Tibial artery (tissue), 4 donors: ENCODE measurements around the gene NDUFV1.
A peak's percentile ranks its signal among the peaks of the same experiment; 100 is the strongest.
"Not testable (repeated sequence)": the region's sequence is repeated elsewhere in the genome, so short reads cannot be mapped to it uniquely, and the experiment has no call there.

Experiments used
- DNase-seq, 2 donors: peaks; one replicate each; pipeline ENCODE4 v3.0.0-alpha.2; 2019
- H3K27ac ChIP-seq, 2 donors: fragments of 200-600 bp; sonication (generic) in 1 of 2; 1 replicate in 1 of 2; 2 replicates in 1 of 2; pipeline ENCODE4 v1.5.1; 2018 to 2019; ENCODE audit warnings: mild to moderate bottlenecking in 1 of 2
- H3K27me3 ChIP-seq, 2 donors: fragments of 200-600 bp; sonication (generic) in 1 of 2; one replicate each; pipeline versions ENCODE4 v1.5.1 to v1.6.0; 2016 to 2019
- H3K36me3 ChIP-seq, 3 donors: fragments of 200-600 bp; sonication (generic) in 2 of 3; one replicate each; pipeline ENCODE4 v1.5.1; 2016 to 2019; ENCODE audit warnings: mild to moderate bottlenecking in 2 of 3
- H3K4me1 ChIP-seq, 4 donors: fragments of 200-600 bp; sonication (generic) in 2 of 4; 1 replicate in 3 of 4; 2 replicates in 1 of 4; pipeline ENCODE4 v1.5.1; 2016 to 2019
- H3K4me3 ChIP-seq, 2 donors: fragments of 200-600 bp; sonication (generic) in 1 of 2; 1 replicate in 1 of 2; 2 replicates in 1 of 2; pipeline ENCODE4 v1.5.1; 2018 to 2019; ENCODE audit warnings: mild to moderate bottlenecking in 2 of 2
- H3K9me3 ChIP-seq, 3 donors: fragments of 200-600 bp; sonication (generic) in 1 of 3; one replicate each; pipeline ENCODE4 v1.5.1; 2016 to 2019
- intact Hi-C: fragments of 100-400 bp; cut with DNase I; formaldehyde crosslinking; loops from one replicate; pipeline ENCODE4 v1.15.0; 2023; ENCODE audit warnings: low total_unique reads
- TF ChIP-seq, protein P1 (sequence below), 2 experiments: fragments of 200-600 bp in 1 of 2; fragments of 450-650 bp in 1 of 2; IDR thresholded peaks; one replicate each; pipeline ENCODE4 v1.5.1; 2017 to 2019; ENCODE audit warnings: antibody characterized with exemption in 2 of 2, mild to moderate bottlenecking in 1 of 2, moderate library complexity in 1 of 2

Gene NDUFV1

GRCh38 chr11:67614730-67615714 is 8.3 kb downstream of the NDUFV1 start:
- no peak for DNase-seq
- peak overlapping the region in 1 of 2 donors; percentile 52 for H3K4me3 ChIP-seq
- TF ChIP-seq, protein P1, sequence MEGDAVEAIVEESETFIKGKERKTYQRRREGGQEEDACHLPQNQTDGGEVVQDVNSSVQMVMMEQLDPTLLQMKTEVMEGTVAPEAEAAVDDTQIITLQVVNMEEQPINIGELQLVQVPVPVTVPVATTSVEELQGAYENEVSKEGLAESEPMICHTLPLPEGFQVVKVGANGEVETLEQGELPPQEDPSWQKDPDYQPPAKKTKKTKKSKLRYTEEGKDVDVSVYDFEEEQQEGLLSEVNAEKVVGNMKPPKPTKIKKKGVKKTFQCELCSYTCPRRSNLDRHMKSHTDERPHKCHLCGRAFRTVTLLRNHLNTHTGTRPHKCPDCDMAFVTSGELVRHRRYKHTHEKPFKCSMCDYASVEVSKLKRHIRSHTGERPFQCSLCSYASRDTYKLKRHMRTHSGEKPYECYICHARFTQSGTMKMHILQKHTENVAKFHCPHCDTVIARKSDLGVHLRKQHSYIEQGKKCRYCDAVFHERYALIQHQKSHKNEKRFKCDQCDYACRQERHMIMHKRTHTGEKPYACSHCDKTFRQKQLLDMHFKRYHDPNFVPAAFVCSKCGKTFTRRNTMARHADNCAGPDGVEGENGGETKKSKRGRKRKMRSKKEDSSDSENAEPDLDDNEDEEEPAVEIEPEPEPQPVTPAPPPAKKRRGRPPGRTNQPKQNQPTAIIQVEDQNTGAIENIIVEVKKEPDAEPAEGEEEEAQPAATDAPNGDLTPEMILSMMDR (IDR thresholded peaks at IDR 0.05): peak in 1 of 2 experiments; percentile 27
- peaks cover 0 to 20% (median 11%) of the 10 kb centered on the region in 4 donors for H3K4me1 ChIP-seq
- peaks cover 12 to 38% (median 30%) of the 10 kb centered on the region in 3 donors for H3K36me3 ChIP-seq
- intact Hi-C loops: loop anchor here (5.0 kb wide), 1 partner anchor 43 kb away; no protein-coding TSS in a partner anchor
- H3K27me3 ChIP-seq: peaks cover 0 to 23% of the 10 kb centered on the region in 2 donors
- no peaks in the 10 kb centered on the region for H3K9me3 ChIP-seq
- H3K27ac ChIP-seq: peak overlapping the region in 1 of 2 donors; percentile 54

- DNase-seq: no peak
Observed at GRCh38 chr11:67615728-67616430, 9.1 kb downstream of the NDUFV1 start.

GRCh38 chr11:67616431-67617242 is 9.9 kb downstream of the NDUFV1 start:
- peaks cover 0 to 20% (median 11%) of the 10 kb centered on the region in 4 donors for H3K4me1 ChIP-seq
- peaks cover 6 to 26% (median 13%) of the 10 kb centered on the region in 3 donors for H3K36me3 ChIP-seq
- no peak for DNase-seq
- intact Hi-C loops: no loop called here
- H3K4me3 ChIP-seq: no peak overlapping the region
- TF ChIP-seq, protein P1 (IDR thresholded peaks at IDR 0.05): no peak
- H3K27me3 ChIP-seq: peaks cover 0 to 23% of the 10 kb centered on the region in 2 donors
- H3K9me3 ChIP-seq: no peaks in the 10 kb centered on the region
- H3K27ac ChIP-seq: no peak overlapping the region

More at GRCh38 chr11:67615728-67616430, 9.1 kb downstream of the NDUFV1 start:
- Histone ChIP-seq H3K36me3 (peaks cover 8 to 34% (median 21%) of the 10 kb centered on the region in 3 donors), H3K4me1 (peaks cover 0 to 20% (median 11%) of the 10 kb centered on the region in 4 donors), H3K4me3 (no peak overlapping the region), H3K27ac (no peak overlapping the region), H3K27me3 (peaks cover 0 to 23% of the 10 kb centered on the region in 2 donors), H3K9me3 (no peaks in the 10 kb centered on the region)
- TF ChIP-seq, protein P1 (IDR thresholded peaks at IDR 0.05): no peak
- intact Hi-C loops: no loop called here

DNA sequence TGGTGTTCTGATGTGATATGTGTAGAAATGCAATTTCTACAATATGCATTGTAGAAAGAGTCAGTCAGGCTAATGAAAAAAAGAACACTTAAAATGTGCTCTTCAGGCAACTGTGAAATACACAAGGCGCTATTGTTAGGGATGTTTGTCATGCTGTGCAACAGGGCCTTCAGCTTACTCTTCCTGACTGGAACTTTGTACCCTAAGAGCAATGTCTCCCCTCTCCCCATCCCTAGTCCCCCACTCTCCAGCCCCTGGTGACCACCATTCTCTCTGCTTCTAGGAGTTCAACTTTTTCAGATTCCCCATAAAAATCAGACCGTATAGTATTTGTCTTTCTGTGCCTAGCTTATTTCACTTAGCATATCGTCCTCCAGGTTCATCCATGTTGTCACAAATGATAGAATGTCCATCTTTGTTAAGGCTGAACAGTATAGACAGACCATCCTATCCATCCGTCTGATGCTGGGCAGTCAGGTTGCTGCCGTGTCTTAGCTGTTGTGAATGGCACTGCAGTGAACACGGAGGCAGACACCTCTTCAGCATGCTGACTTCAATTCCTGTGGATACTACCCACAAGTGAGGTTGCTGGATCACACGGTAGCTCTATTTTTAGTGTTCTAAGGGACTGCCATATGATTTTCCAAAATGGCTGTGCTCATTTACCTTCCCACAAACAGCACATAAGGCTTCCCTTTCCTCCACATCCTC is 10.7 kb downstream of the NDUFV1 start:
- Histone ChIP-seq H3K36me3 (peaks cover 0 to 19% (median 6%) of the 10 kb centered on the region in 3 donors), H3K4me1 (peaks cover 0 to 20% (median 11%) of the 10 kb centered on the region in 4 donors), H3K4me3 (no peak overlapping the region), H3K27ac (no peak overlapping the region), H3K9me3 (no peaks in the 10 kb centered on the region), H3K27me3 (peaks cover 0 to 23% of the 10 kb centered on the region in 2 donors)
- no peak for DNase-seq
- TF ChIP-seq, protein P1 (IDR thresholded peaks at IDR 0.05): no peak
- intact Hi-C loops: no loop called here

DNA sequence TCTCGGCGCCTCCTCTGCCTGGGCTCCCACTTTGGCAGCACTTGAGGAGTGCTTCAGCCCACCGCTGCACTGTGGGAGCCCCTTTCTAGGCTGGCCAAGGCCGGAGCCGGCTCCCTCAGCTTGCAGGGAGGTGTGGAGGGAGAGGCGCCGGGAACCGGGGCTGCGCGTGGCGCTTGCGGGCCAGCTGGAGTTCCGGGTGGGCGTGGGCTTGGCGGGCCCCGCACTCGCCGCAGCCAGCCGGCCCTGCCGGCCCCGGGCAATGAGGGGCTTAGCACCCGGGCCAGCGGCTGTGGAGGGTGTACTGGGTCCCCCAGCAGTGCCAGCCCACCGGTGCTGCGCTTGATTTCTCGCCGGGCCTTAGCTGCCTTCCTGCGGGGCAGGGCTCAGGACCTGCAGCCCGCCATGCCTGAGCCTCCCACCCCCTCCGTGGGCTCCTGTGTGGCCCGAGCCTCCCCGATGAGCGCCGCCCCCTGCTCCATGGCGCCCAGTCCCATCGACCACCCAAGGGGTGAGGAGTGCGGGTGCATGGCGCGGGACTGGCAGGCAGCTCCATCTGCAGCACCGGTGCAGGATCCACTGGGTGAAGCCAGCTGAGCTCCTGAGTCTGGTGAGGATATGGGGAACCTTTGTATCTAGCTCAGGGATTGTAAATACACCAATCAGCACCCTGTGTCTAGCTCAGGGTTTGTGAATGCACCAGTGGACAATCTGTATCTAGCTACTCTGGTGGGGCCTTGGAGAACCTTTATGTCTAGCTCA is 12.3 kb downstream of the NDUFV1 start:
- intact Hi-C loops, DNase-seq, H3K36me3 ChIP-seq, H3K4me3 ChIP-seq, H3K9me3 ChIP-seq, H3K27ac ChIP-seq: not testable (repeated sequence)
- H3K4me1 ChIP-seq: peaks cover 0 to 13% (median 5%) of the 10 kb centered on the region in 4 donors
- peaks cover 0 to 23% of the 10 kb centered on the region in 2 donors for H3K27me3 ChIP-seq

DNA sequence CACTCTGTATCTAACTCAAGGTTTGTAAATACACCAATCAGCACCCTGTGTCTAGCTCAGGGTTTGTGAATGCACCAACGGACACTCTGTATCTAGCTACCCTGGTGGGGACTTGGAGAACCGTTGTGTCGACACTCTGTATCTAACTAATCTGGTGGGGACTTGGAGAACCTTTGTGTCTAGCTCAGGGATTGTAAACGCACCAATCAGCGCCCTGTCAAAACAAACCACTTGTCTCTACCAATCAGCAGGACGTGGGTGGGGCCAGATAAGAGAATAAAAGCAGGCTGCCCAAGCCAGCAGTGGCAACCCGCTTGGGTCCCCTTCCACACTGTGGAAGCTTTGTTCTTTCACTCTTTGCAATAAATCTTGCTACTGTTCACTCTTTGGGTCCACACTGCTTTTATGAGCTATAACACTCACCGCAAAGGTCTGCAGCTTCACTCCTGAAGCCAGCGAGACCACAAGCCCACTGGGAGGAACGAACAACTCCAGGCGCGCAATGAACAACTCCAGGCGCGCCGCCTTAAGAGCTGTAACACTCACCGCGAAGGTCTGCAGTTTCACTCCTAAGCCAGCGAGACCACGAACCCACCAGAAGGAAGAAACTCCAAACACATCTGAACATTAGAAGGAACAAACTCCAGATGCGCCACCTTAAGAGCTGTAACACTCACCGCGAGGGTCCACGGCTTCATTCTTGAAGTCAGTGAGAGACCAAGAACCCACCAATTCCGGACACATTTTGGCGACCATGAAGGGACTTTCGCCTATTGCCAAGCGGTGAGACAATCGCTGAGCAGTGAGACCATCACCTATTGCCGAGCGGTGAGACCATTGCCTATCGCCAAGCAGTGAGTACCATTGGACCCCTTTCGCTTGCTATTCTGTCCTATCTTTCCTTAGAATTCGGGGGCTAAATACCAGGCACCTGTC is 13.2 kb downstream of the NDUFV1 start:
- H3K36me3 ChIP-seq, H3K4me3 ChIP-seq, H3K4me1 ChIP-seq, H3K27ac ChIP-seq, intact Hi-C loops, H3K9me3 ChIP-seq, DNase-seq: not testable (repeated sequence)
- peaks cover 0 to 15% of the 10 kb centered on the region in 2 donors for H3K27me3 ChIP-seq

DNA sequence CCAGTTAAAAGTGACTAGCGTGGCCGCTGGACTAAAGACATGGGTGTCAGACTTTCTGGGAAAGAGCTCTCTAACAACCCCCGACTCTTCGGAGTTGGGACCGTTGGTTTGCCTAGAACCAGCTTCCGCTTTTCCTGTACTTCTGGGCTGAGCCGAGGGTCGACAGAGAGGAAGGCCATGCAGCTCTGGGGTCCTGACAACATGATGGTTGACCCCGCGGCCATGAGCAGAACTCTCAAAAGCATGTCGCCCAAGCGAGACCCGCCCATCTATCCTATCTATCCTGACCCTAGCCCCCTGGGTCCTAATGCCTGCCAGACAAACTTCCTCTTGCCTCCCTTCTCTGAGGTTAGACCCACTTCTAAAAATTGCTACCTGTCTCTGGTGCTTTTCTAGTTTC is 13.9 kb downstream of the NDUFV1 start:
- H3K27ac ChIP-seq, H3K27me3 ChIP-seq, H3K4me1 ChIP-seq, H3K4me3 ChIP-seq, intact Hi-C loops, H3K36me3 ChIP-seq, DNase-seq, H3K9me3 ChIP-seq: not testable (repeated sequence)
